Body of pancreas (tissue), 4 donors: ENCODE results near the gene SLC25A4. TPM values are rescaled to one million over a fixed set of nuclear protein-coding genes. Genes with fewer than 3 reads are reported as not detected.

Experiments used
- ATAC-seq: fragments of 150-250 bp; one replicate; pipeline ENCODE4 v1.9.1; 2016
- DNase-seq, 4 donors: peaks; one replicate each; pipeline ENCODE4 v3.0.0-alpha.2; 2019
- H3K27ac ChIP-seq, 4 donors: fragments of 200-600 bp; sonication (generic); 1 replicate in 3 of 4; 2 replicates in 1 of 4; pipeline versions ENCODE4 v1.5.1 to v1.6.1; 2016 to 2019; ENCODE audit warnings: mild to moderate bottlenecking in 1 of 4, mixed read lengths in 1 of 4, moderate library complexity in 1 of 4
- H3K27me3 ChIP-seq, 2 donors: fragments of 200-600 bp; sonication (generic); one replicate each; pipeline ENCODE4 v1.6.0; 2016; ENCODE audit warnings: mild to moderate bottlenecking in 1 of 2
- H3K36me3 ChIP-seq, 2 donors: fragments of 200-600 bp; sonication (generic); replicated peaks in 1 of 2; 2 replicates each; pipeline ENCODE4 v1.5.1; 2016; ENCODE audit warnings: low read depth in 2 of 2; ENCODE audit not compliant: insufficient read depth in 1 of 2
- H3K4me1 ChIP-seq: fragments of 200-600 bp; sonication (generic); one replicate; pipeline ENCODE4 v1.6.0; 2016
- H3K4me3 ChIP-seq, 2 donors: fragments of 200-600 bp; sonication (generic); 1 replicate in 1 of 2; 2 replicates in 1 of 2; pipeline ENCODE4 v1.5.1; 2016 to 2019
- H3K9me3 ChIP-seq, 3 donors: fragments of 200-600 bp; sonication (generic); 1 replicate in 2 of 3; 2 replicates in 1 of 3; pipeline ENCODE4 v1.5.1; 2016
- POLR2A ChIP-seq, 3 donors: fragments of 450-650 bp; IDR thresholded peaks; one replicate each; pipeline ENCODE4 v1.6.1; 2016; ENCODE audit warnings: antibody characterized with exemption in 3 of 3, mild to moderate bottlenecking in 2 of 3
- WGBS, 2 donors: methylation state at CpG; one replicate each; pipeline ENCODE4 v1.1.5; 2017; 5-methylcytosine and 5-hydroxymethylcytosine counted together
- intact Hi-C: fragments of 100-400 bp; cut with DNase I; formaldehyde crosslinking; loops from one replicate; pipeline ENCODE4 v1.15.1; 2023
- total RNA-seq, 2 donors: library from RNA; depleted of rRNA; stranded (reverse); fragments of >200 nt; gene quantifications; one replicate each; pipeline ENCODE4 v1.1.0, GENCODE V29; 2016
- TF ChIP-seq, protein P1 (sequence below), 7 experiments: fragments of 450-650 bp in 4 of 7; fragments of 200-600 bp in 3 of 7; sonication (generic) in 3 of 7; IDR thresholded peaks; one replicate each; pipeline ENCODE4 v1.5.1; 2016 to 2019; ENCODE audit warnings: antibody characterized with exemption in 7 of 7

The SLC25A4 gene
- total RNA-seq, 2 donors from 2014 or later, result 11.7 to 21.8 TPM

GRCh38 chr4:185143601-185143969 lies 519 bp downstream of the SLC25A4 start:
- DNase-seq (peak; percentile 50 to 60 (median 54)), ATAC-seq (no peak)
- intact Hi-C loops, result no loop called here
- TF ChIP-seq POLR2A (IDR thresholded peaks at IDR 0.05), result no peak
- TF ChIP-seq, protein P1, sequence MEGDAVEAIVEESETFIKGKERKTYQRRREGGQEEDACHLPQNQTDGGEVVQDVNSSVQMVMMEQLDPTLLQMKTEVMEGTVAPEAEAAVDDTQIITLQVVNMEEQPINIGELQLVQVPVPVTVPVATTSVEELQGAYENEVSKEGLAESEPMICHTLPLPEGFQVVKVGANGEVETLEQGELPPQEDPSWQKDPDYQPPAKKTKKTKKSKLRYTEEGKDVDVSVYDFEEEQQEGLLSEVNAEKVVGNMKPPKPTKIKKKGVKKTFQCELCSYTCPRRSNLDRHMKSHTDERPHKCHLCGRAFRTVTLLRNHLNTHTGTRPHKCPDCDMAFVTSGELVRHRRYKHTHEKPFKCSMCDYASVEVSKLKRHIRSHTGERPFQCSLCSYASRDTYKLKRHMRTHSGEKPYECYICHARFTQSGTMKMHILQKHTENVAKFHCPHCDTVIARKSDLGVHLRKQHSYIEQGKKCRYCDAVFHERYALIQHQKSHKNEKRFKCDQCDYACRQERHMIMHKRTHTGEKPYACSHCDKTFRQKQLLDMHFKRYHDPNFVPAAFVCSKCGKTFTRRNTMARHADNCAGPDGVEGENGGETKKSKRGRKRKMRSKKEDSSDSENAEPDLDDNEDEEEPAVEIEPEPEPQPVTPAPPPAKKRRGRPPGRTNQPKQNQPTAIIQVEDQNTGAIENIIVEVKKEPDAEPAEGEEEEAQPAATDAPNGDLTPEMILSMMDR (IDR thresholded peaks at IDR 0.05), result no peak
- no peaks in the 10 kb centered on the region for H3K27me3 ChIP-seq
- WGBS, 2 donors, result 1 to 3% methylated on average over 2 to 23 of the region's 30 CpGs
- H3K4me1 ChIP-seq, result peaks cover 23% of the 10 kb centered on the region
- no peaks in the 10 kb centered on the region for H3K9me3 ChIP-seq
- H3K27ac ChIP-seq, result peak overlapping the region in 3 of 4 donors; percentile 28 to 93 (median 88)
- no peaks in the 10 kb centered on the region for H3K36me3 ChIP-seq
- peak overlapping the region; percentile 38 to 61 for H3K4me3 ChIP-seq

DNA sequence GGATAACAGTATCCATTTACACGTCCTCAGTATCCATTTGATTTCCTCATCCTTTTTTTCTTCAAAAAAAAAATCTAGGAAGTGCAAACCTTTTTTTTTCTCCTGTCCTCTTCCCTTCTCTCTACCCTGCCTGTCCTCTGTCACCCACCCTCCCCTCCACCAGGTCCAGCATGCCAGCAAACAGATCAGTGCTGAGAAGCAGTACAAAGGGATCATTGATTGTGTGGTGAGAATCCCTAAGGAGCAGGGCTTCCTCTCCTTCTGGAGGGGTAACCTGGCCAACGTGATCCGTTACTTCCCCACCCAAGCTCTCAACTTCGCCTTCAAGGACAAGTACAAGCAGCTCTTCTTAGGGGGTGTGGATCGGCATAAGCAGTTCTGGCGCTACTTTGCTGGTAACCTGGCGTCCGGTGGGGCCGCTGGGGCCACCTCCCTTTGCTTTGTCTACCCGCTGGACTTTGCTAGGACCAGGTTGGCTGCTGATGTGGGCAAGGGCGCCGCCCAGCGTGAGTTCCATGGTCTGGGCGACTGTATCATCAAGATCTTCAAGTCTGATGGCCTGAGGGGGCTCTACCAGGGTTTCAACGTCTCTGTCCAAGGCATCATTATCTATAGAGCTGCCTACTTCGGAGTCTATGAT lies 1.7 kb downstream of the SLC25A4 start:
- intact Hi-C loops, result no loop called here
- no peak overlapping the region for H3K27ac ChIP-seq
- no peak for DNase-seq
- H3K36me3 ChIP-seq, result no peaks in the 10 kb centered on the region
- H3K4me1 ChIP-seq, result peaks cover 23% of the 10 kb centered on the region
- TF ChIP-seq, protein P1 (IDR thresholded peaks at IDR 0.05), result no peak
- TF ChIP-seq POLR2A (IDR thresholded peaks at IDR 0.05), result no peak
- no peaks in the 10 kb centered on the region for H3K27me3 ChIP-seq
- ATAC-seq, result no peak
- H3K9me3 ChIP-seq, result no peaks in the 10 kb centered on the region
- H3K4me3 ChIP-seq, result no peak overlapping the region
- 76 to 82% methylated on average over 16 of the region's 16 CpGs for WGBS, 2 donors

DNA sequence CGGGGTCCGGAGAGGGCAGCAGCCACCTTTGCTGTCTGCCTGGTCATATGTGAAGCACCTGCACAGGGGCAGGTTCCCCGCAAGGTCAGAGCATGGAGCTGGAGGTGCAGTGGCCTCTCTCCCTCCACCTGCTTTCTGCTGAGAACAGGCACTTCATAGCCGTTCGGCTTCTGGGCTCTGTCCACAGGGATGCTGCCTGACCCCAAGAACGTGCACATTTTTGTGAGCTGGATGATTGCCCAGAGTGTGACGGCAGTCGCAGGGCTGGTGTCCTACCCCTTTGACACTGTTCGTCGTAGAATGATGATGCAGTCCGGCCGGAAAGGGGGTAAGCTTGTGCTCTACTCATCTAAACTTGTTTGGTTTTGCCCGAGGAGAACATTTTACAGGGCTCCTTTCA lies 2.5 kb downstream of the SLC25A4 start:
- no peaks in the 10 kb centered on the region for H3K36me3 ChIP-seq
- H3K27ac ChIP-seq, result peak overlapping the region in 2 of 4 donors; percentile 20 to 22
- ATAC-seq, result no peak
- peaks cover 23% of the 10 kb centered on the region for H3K4me1 ChIP-seq
- WGBS, 2 donors, result 60 to 78% methylated on average over 10 to 13 of the region's 13 CpGs
- TF ChIP-seq, protein P1 (IDR thresholded peaks at IDR 0.05), result no peak
- TF ChIP-seq POLR2A (IDR thresholded peaks at IDR 0.05), result no peak
- H3K27me3 ChIP-seq, result no peaks in the 10 kb centered on the region
- no peaks in the 10 kb centered on the region for H3K9me3 ChIP-seq
- DNase-seq, result peak; percentile 26 to 39 (median 32)
- intact Hi-C loops, result no loop called here
- no peak overlapping the region for H3K4me3 ChIP-seq

DNA sequence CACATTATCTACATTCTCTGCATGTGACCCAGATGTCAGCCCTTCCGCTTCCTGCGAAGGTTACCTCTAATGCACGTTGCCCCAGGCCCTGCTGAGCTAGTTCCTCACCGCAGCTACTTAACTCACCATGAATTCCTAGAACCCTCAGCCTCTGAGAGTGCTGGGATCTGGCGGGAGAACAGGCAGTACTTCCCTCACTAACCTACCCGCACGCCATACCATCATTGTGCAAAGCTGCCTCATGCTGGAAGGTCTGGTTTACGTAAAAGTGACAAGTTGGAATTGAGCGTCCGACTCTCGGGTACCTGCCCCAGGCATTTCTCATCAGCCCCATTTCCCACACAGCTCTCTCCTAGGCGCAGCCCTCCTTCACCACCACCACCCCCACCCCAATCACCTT lies 6.3 kb downstream of the SLC25A4 start:
- Histone ChIP-seq H3K4me3 (no peak overlapping the region), H3K4me1 (peaks cover 13% of the 10 kb centered on the region), H3K27me3 (no peaks in the 10 kb centered on the region), H3K27ac (no peak overlapping the region), H3K9me3 (no peaks in the 10 kb centered on the region), H3K36me3 (peaks cover 0 to 4% of the 10 kb centered on the region in 2 donors)
- 90 to 93% methylated on average over 12 of the region's 12 CpGs for WGBS, 2 donors
- no peak for DNase-seq
- TF ChIP-seq, protein P1 (IDR thresholded peaks at IDR 0.05), result no peak
- no peak for TF ChIP-seq POLR2A (IDR thresholded peaks at IDR 0.05)
- no peak for ATAC-seq
- intact Hi-C loops, result no loop called here

DNA sequence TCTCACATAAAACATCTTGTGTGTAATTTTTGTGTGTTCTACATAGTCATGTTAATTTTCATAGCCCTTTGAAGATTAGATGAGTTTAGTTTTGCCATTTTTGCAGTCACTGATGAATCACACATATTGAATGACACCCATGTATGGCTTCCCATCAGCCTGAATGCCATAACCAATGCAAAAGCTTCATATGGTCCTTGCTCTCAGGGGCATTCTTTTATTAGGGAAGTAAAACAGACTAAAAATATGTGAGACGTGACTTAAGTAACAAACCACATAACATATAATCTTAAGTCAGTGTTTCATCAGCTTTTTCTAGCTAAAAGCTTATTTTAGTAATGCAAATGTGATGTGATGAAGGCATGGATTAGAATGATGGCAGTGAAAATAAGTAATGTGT lies 8.2 kb downstream of the SLC25A4 start:
- 82 to 89% methylated on average over 1 of the region's 1 CpG for WGBS, 2 donors
- intact Hi-C loops, result no loop called here
- Histone ChIP-seq H3K36me3 (peaks cover 0 to 4% of the 10 kb centered on the region in 2 donors), H3K4me3 (no peak overlapping the region), H3K9me3 (no peaks in the 10 kb centered on the region), H3K27me3 (no peaks in the 10 kb centered on the region), H3K27ac (no peak overlapping the region), H3K4me1 (no peaks in the 10 kb centered on the region)
- no peak for DNase-seq
- no peak for ATAC-seq
- TF ChIP-seq POLR2A (IDR thresholded peaks at IDR 0.05), result no peak
